Erythroblast (primary cell): ENCODE results near the gene TGM2.

Source experiments
- GATA1 ChIP-seq: IDR thresholded peaks from 2 replicates; pipeline ENCODE4 v1.6.1; 2011; ENCODE audit warnings: low read depth, mild to moderate bottlenecking, control low read depth, low read length, moderate library complexity
- POLR2A ChIP-seq: IDR thresholded peaks from 2 replicates; pipeline ENCODE4 v1.6.1; 2011; ENCODE audit warnings: mild to moderate bottlenecking, low read length

GRCh38 chr20:38141204-38141888 lies 23.7 kb downstream of the TGM2 start:
- TF ChIP-seq POLR2A (no peak), GATA1 (no peak)
